SK-N-SH treated with all-trans-retinoic acid at 6 μM for 48 hours (cell line): Measurements from ENCODE around the gene CCND2.

ENCODE experiments used
- ATAC-seq: fragments of 200-7000 bp; cut with Tn5 transposase; 3 replicates; pipeline ENCODE4 v1.9.1; 2020; ENCODE audit warnings: mild to moderate bottlenecking, moderate library complexity
- ARNTL ChIP-seq: fragments of 450-650 bp; formaldehyde crosslinking; IDR thresholded peaks from 2 replicates; pipeline ENCODE4 v1.5.0; 2020; ENCODE audit warnings: low read depth, mild to moderate bottlenecking, moderate library complexity, borderline replicate concordance
- BACH2 ChIP-seq: fragments of 250-450 bp; sonication (Bioruptor Pico); IDR thresholded peaks from 2 replicates; pipeline ENCODE4 v1.9.0; 2021; ENCODE audit warnings: mild to moderate bottlenecking, borderline replicate concordance
- CREB5 ChIP-seq: fragments of 250-450 bp; sonication (Bioruptor Pico); IDR thresholded peaks from 2 replicates; pipeline ENCODE4 v1.5.1; 2020; ENCODE audit warnings: low read depth, mild to moderate bottlenecking, moderate library complexity
- CSDC2 ChIP-seq: fragments of 250-450 bp; sonication (Bioruptor Pico); IDR thresholded peaks from 2 replicates; pipeline ENCODE4 v1.5.0; 2020; ENCODE audit warnings: mild to moderate bottlenecking, moderate library complexity
- CSRNP3 ChIP-seq: fragments of 250-450 bp; sonication (Bioruptor Pico); IDR thresholded peaks from 2 replicates; pipeline ENCODE4 v1.5.1; 2021; ENCODE audit warnings: mild to moderate bottlenecking, moderate library complexity
- ESRRG ChIP-seq: fragments of 250-450 bp; sonication (Bioruptor Pico); IDR thresholded peaks from 2 replicates; pipeline ENCODE4 v1.6.1; 2021; ENCODE audit warnings: mild to moderate bottlenecking
- GLIS3 ChIP-seq: fragments of 250-450 bp; sonication (Bioruptor Pico); IDR thresholded peaks from 2 replicates; pipeline ENCODE4 v1.5.0; 2020; ENCODE audit warnings: mild to moderate bottlenecking, moderate library complexity
- ISL1 ChIP-seq: fragments of 250-450 bp; sonication (Bioruptor Pico); IDR thresholded peaks from 2 replicates; pipeline ENCODE4 v2.1.2; 2022; ENCODE audit warnings: mild to moderate bottlenecking, moderate library complexity
- OSR1 ChIP-seq: fragments of 250-450 bp; sonication (Bioruptor Pico); IDR thresholded peaks from 2 replicates; pipeline ENCODE4 v1.8.0; 2022; ENCODE audit warnings: moderate library complexity, mild to moderate bottlenecking, inconsistent platforms
- PPARA ChIP-seq: fragments of 250-450 bp; sonication (Bioruptor Pico); IDR thresholded peaks from 2 replicates; pipeline ENCODE4 v1.5.0; 2020; ENCODE audit warnings: mild to moderate bottlenecking, borderline replicate concordance
- RARB ChIP-seq: fragments of 250-450 bp; sonication (Bioruptor Pico); IDR thresholded peaks from 2 replicates; pipeline ENCODE4 v1.8.0; 2021; ENCODE audit warnings: mild to moderate bottlenecking, moderate library complexity
- SNAI2 ChIP-seq: fragments of 250-450 bp; sonication (Bioruptor Pico); IDR thresholded peaks from 2 replicates; pipeline ENCODE4 v1.5.0; 2020; ENCODE audit warnings: mild to moderate bottlenecking, moderate library complexity
- TCF4 ChIP-seq: fragments of 250-450 bp; sonication (Bioruptor Pico); IDR thresholded peaks from 2 replicates; pipeline ENCODE4 v1.8.0; 2021; ENCODE audit warnings: mild to moderate bottlenecking, moderate library complexity, borderline replicate concordance
- TOX ChIP-seq: fragments of 250-450 bp; sonication (Bioruptor Pico); IDR thresholded peaks from 2 replicates; pipeline ENCODE4 v1.8.0; 2021; ENCODE audit warnings: mild to moderate bottlenecking, moderate library complexity, borderline replicate concordance
- ZFP3 ChIP-seq: fragments of 250-450 bp; sonication (Bioruptor Pico); IDR thresholded peaks from 2 replicates; pipeline ENCODE4 v1.5.0; 2020; ENCODE audit warnings: mild to moderate bottlenecking, moderate library complexity
- ZFP30 ChIP-seq: fragments of 450-650 bp; formaldehyde crosslinking; IDR thresholded peaks from 2 replicates; pipeline ENCODE4 v1.5.0; 2022; ENCODE audit warnings: mild to moderate bottlenecking, moderate library complexity
- ZNF565 ChIP-seq: fragments of 450-650 bp; formaldehyde crosslinking; conservative IDR thresholded peaks from 2 replicates; pipeline ENCODE4 v1.5.0; 2020; ENCODE audit warnings: low read depth, mild to moderate bottlenecking, moderate library complexity
- ZNF70 ChIP-seq: fragments of 450-650 bp; formaldehyde crosslinking; IDR thresholded peaks from 2 replicates; pipeline ENCODE4 v1.5.0; 2020; ENCODE audit warnings: mild to moderate bottlenecking, moderate library complexity
- ZNF8 ChIP-seq: fragments of 450-650 bp; formaldehyde crosslinking; IDR thresholded peaks from 2 replicates; pipeline ENCODE4 v1.5.0; 2020; ENCODE audit warnings: mild to moderate bottlenecking, moderate library complexity
- TF ChIP-seq, protein P1 (sequence below): fragments of 250-450 bp; sonication (Bioruptor Pico); IDR thresholded peaks from 2 replicates; pipeline ENCODE4 v1.8.0; 2020; ENCODE audit warnings: mild to moderate bottlenecking, moderate library complexity, borderline replicate concordance
- TF ChIP-seq, protein P2 (sequence below): fragments of 250-450 bp; sonication (Bioruptor Pico); IDR thresholded peaks from 2 replicates; pipeline ENCODE4 v1.5.0; 2020; ENCODE audit warnings: mild to moderate bottlenecking, moderate library complexity

The CCND2 gene

DNA sequence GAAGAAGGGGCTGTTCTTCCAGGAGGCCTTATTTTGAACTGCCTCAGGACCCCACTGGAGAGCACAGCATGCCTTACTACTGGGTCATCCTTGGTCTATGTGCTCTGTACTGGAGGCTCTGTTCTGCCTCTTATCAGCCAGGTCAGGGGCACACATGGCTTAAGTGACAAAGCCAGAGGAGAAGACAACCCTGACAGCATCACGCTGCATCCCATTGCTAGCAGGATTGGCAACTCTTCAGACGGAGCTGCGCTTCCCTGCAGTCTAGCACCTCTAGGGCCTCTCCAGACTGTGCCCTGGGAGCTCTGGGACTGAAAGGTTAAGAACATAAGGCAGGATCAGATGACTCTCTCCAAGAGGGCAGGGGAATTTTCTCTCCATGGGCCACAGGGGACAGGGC is 30.2 kb downstream of the CCND2 start:
- ATAC-seq: no peak
- TF ChIP-seq, protein P1, sequence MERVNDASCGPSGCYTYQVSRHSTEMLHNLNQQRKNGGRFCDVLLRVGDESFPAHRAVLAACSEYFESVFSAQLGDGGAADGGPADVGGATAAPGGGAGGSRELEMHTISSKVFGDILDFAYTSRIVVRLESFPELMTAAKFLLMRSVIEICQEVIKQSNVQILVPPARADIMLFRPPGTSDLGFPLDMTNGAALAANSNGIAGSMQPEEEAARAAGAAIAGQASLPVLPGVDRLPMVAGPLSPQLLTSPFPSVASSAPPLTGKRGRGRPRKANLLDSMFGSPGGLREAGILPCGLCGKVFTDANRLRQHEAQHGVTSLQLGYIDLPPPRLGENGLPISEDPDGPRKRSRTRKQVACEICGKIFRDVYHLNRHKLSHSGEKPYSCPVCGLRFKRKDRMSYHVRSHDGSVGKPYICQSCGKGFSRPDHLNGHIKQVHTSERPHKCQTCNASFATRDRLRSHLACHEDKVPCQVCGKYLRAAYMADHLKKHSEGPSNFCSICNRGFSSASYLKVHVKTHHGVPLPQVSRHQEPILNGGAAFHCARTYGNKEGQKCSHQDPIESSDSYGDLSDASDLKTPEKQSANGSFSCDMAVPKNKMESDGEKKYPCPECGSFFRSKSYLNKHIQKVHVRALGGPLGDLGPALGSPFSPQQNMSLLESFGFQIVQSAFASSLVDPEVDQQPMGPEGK (CRISPR knock-in tag): no peak
- no peak for TF ChIP-seq PPARA (CRISPR knock-in tag)
- no peak for TF ChIP-seq ZNF70
- no peak for TF ChIP-seq SNAI2 (CRISPR knock-in tag)
- no peak for TF ChIP-seq CSRNP3 (CRISPR knock-in tag)
- TF ChIP-seq CREB5: no peak
- no peak for TF ChIP-seq OSR1
- TF ChIP-seq ZFP30: no peak
- TF ChIP-seq TCF4 (CRISPR knock-in tag): no peak
- no peak for TF ChIP-seq CSDC2 (CRISPR knock-in tag)
- TF ChIP-seq ARNTL (CRISPR knock-in tag): no peak
- no peak for TF ChIP-seq ZNF8 (CRISPR knock-in tag)
- no peak for TF ChIP-seq TOX (CRISPR knock-in tag)
- TF ChIP-seq ZFP3 (CRISPR knock-in tag): no peak
- no peak for TF ChIP-seq BACH2

- no peak for TF ChIP-seq PPARA (CRISPR knock-in tag)
- TF ChIP-seq ZNF8 (CRISPR knock-in tag): no peak
- TF ChIP-seq ZFP3 (CRISPR knock-in tag): no peak
- no peak for TF ChIP-seq ZNF565
- peak; percentile 99 for ATAC-seq
These were observed 34.2 kb downstream of the CCND2 start for GRCh38 chr12:4307593-4308333.

DNA sequence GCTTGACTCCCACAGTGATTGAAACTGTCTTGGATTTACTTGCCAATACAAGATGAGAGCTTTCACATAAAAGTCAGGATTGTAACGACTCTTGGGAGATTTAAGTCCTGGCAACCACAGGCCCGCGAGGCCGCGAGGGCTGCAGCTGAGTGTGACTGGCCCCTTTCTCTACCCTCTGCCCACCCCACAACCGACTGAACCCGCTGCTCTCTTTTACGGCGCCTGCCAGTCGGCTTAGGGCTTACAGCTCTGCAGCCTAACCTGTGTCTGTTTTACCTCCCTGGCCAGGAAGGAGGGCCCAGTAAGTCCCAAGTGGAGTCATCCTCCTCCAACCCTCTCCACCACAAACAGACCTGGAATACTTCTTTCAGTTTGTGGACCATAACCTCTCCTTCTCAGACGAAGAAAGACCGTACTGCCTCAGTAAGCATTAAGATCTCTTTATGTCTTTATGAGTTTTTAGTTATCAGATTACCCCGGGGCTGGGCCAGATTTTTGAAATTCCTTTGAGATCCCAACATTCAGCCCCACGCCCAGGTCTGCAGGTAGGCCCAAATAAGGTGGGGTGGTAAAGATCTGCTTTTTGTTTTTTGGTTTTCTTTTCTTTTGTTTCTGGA is 34.9 kb downstream of the CCND2 start:
- ATAC-seq: no peak
- TF ChIP-seq ESRRG (CRISPR knock-in tag) (no peak), TCF4 (CRISPR knock-in tag) (no peak), RARB (CRISPR knock-in tag) (no peak), CSDC2 (CRISPR knock-in tag) (no peak), ZNF8 (CRISPR knock-in tag) (no peak), GLIS3 (CRISPR knock-in tag) (no peak), CSRNP3 (CRISPR knock-in tag) (no peak), ZFP3 (CRISPR knock-in tag) (no peak), TOX (CRISPR knock-in tag) (no peak), SNAI2 (CRISPR knock-in tag) (no peak), OSR1 (no peak), CREB5 (no peak), ZNF70 (no peak), BACH2 (no peak)
- TF ChIP-seq, all 23 proteins: peak for 0

DNA sequence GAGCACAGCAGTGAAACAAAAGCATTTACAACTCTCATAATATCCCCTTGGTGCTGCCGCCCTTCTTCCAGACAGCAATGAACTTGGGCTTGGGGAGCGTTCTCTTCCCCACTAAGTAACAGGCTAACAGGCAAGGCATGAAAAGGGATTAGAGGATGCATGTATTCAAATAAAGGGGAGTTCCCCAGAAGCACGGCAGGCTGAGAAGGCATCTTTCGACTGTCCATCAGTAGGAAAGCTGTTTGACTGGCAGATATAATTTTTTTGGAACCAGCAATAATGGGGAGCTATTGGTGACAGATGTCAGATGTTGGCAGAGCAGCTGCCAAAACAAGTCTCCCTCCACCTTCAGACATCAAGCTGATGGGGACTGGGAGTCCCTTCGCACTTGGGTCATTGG is 38.2 kb downstream of the CCND2 start:
- no peak for ATAC-seq
- TF ChIP-seq GLIS3 (CRISPR knock-in tag) (no peak), ZNF565 (no peak), OSR1 (no peak), TOX (CRISPR knock-in tag) (no peak), ISL1 (CRISPR knock-in tag) (no peak), ESRRG (CRISPR knock-in tag) (no peak), SNAI2 (CRISPR knock-in tag) (no peak), ARNTL (CRISPR knock-in tag) (no peak), ZFP3 (CRISPR knock-in tag) (no peak), PPARA (CRISPR knock-in tag) (no peak)
- TF ChIP-seq, protein P1 (CRISPR knock-in tag): no peak
- TF ChIP-seq, protein P2, sequence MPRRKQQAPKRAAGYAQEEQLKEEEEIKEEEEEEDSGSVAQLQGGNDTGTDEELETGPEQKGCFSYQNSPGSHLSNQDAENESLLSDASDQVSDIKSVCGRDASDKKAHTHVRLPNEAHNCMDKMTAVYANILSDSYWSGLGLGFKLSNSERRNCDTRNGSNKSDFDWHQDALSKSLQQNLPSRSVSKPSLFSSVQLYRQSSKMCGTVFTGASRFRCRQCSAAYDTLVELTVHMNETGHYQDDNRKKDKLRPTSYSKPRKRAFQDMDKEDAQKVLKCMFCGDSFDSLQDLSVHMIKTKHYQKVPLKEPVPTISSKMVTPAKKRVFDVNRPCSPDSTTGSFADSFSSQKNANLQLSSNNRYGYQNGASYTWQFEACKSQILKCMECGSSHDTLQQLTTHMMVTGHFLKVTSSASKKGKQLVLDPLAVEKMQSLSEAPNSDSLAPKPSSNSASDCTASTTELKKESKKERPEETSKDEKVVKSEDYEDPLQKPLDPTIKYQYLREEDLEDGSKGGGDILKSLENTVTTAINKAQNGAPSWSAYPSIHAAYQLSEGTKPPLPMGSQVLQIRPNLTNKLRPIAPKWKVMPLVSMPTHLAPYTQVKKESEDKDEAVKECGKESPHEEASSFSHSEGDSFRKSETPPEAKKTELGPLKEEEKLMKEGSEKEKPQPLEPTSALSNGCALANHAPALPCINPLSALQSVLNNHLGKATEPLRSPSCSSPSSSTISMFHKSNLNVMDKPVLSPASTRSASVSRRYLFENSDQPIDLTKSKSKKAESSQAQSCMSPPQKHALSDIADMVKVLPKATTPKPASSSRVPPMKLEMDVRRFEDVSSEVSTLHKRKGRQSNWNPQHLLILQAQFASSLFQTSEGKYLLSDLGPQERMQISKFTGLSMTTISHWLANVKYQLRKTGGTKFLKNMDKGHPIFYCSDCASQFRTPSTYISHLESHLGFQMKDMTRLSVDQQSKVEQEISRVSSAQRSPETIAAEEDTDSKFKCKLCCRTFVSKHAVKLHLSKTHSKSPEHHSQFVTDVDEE (CRISPR knock-in tag): no peak
